Prostate gland (tissue), 2 donors: ENCODE measurements around the gene ANKRD40CL. TPM values are rescaled to one million over a fixed set of nuclear protein-coding genes. Genes with fewer than 3 reads are reported as not detected.

Experiments
- DNase-seq: peaks from one replicate; pipeline ENCODE4 v3.0.0-alpha.2; 2019; ENCODE audit warnings: low spot score
- H3K27ac ChIP-seq, 2 donors: fragments of 200-600 bp; sonication (generic); 2 replicates each; pipeline ENCODE4 v1.5.1; 2017 to 2019
- H3K27me3 ChIP-seq: fragments of 200-600 bp; sonication (generic); replicated peaks from 2 replicates; pipeline ENCODE4 v1.5.1; 2019; ENCODE audit not compliant: insufficient read depth
- H3K36me3 ChIP-seq, 2 donors: fragments of 200-600 bp; sonication (generic); 1 replicate in 1 of 2; 2 replicates in 1 of 2; pipeline versions ENCODE4 v1.5.1 to v1.8.1; 2017 to 2019
- H3K4me1 ChIP-seq: fragments of 200-600 bp; sonication (generic); replicated peaks from 2 replicates; pipeline ENCODE4 v1.5.1; 2019
- H3K4me3 ChIP-seq, 2 donors: fragments of 200-600 bp; sonication (generic); 2 replicates each; pipeline ENCODE4 v1.5.1; 2017 to 2019
- H3K9me3 ChIP-seq: fragments of 200-600 bp; sonication (generic); 2 replicates; pipeline ENCODE4 v1.5.1; 2017
- POLR2A ChIP-seq: fragments of 450-650 bp; IDR thresholded peaks from one replicate; pipeline ENCODE4 v1.6.1; 2016; ENCODE audit warnings: antibody characterized with exemption, mild to moderate bottlenecking
- POLR2AphosphoS5 ChIP-seq: sonication (generic); formaldehyde crosslinking; IDR thresholded peaks from one replicate; pipeline ENCODE4 v1.6.1; 2017; ENCODE audit warnings: antibody characterized with exemption
- WGBS: methylation state at CpG from one replicate; pipeline ENCODE4 v1.1.5; 2018; 5-methylcytosine and 5-hydroxymethylcytosine counted together
- intact Hi-C: fragments of 100-400 bp; cut with DNase I; formaldehyde crosslinking; loops from one replicate; pipeline ENCODE4 v1.14.2; 2022
- total RNA-seq, 2 donors: library from RNA; depleted of rRNA; stranded (reverse); fragments of >200 nt; gene quantifications; one replicate each; pipeline ENCODE4 v1.1.0, GENCODE V29; 2016
- TF ChIP-seq, protein P1 (sequence below), 4 experiments: fragments of 200-600 bp in 2 of 4; fragments of 450-650 bp in 2 of 4; sonication (generic) in 2 of 4; IDR thresholded peaks; 1 replicate in 3 of 4; 2 replicates in 1 of 4; pipeline ENCODE4 v1.5.1; 2016 to 2019; ENCODE audit warnings: antibody characterized with exemption in 4 of 4, mild to moderate bottlenecking in 2 of 4, moderate library complexity in 2 of 4

The ANKRD40CL gene
- total RNA-seq, 2 donors from 2014 or later = not detected

DNA sequence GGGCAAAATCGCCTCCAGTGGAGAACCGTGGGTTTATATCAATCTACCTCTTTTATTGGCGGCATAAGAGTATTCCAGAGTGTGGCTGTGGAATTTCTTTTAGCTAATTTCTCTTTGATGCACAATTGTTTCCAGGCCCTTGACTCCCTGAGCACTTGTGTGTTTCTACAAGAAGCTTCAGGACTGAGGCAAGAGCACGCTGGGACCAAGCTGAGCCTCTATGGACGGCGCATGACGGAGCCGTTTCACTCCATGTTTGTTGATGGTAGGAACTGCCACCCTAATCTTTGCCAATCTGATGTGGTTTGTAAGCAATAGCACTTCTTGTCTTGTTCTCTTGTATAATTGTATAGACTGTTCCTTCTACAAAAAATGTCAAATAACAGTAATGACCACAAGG is 11.2 kb upstream of the ANKRD40CL start:
- 78% methylated on average over 8 of the region's 8 CpGs for WGBS
- Histone ChIP-seq H3K27me3 (no peaks in the 10 kb centered on the region), H3K9me3 (no peaks in the 10 kb centered on the region), H3K36me3 (no peaks in the 10 kb centered on the region), H3K4me3 (no peak overlapping the region), H3K27ac (no peak overlapping the region), H3K4me1 (no peaks in the 10 kb centered on the region)
- DNase-seq = no peak
- TF ChIP-seq POLR2A (no peak), POLR2AphosphoS5 (no peak)
- TF ChIP-seq, protein P1, sequence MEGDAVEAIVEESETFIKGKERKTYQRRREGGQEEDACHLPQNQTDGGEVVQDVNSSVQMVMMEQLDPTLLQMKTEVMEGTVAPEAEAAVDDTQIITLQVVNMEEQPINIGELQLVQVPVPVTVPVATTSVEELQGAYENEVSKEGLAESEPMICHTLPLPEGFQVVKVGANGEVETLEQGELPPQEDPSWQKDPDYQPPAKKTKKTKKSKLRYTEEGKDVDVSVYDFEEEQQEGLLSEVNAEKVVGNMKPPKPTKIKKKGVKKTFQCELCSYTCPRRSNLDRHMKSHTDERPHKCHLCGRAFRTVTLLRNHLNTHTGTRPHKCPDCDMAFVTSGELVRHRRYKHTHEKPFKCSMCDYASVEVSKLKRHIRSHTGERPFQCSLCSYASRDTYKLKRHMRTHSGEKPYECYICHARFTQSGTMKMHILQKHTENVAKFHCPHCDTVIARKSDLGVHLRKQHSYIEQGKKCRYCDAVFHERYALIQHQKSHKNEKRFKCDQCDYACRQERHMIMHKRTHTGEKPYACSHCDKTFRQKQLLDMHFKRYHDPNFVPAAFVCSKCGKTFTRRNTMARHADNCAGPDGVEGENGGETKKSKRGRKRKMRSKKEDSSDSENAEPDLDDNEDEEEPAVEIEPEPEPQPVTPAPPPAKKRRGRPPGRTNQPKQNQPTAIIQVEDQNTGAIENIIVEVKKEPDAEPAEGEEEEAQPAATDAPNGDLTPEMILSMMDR (IDR thresholded peaks at IDR 0.05) = no peak
- intact Hi-C loops = no loop called here

DNA sequence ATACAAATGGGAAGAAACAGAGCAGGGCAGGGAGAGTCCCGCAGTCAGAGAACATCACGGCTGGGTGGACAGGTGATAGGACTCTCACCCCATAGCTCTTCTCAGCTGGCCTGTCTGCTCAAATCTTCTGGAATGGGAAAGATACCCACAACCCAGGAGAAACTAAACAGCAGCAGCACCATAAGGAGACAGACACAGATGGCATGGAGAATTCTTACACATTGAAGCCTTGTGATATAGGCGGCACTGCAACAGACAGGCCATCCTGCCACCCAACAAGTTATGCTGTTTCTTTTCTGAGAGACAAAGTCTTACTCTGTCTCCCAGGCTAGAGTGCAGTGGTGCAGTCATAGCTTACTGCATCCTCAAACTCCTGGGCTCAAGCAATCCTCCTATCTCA is 8.6 kb upstream of the ANKRD40CL start:
- Histone ChIP-seq H3K36me3 (no peaks in the 10 kb centered on the region), H3K4me1 (no peaks in the 10 kb centered on the region), H3K4me3 (no peak overlapping the region), H3K27ac (no peak overlapping the region), H3K27me3 (no peaks in the 10 kb centered on the region), H3K9me3 (no peaks in the 10 kb centered on the region)
- intact Hi-C loops = no loop called here
- TF ChIP-seq, protein P1 (IDR thresholded peaks at IDR 0.05) = no peak
- TF ChIP-seq POLR2AphosphoS5 = no peak
- no peak for TF ChIP-seq POLR2A
- DNase-seq = no peak
- 96% methylated on average over 3 of the region's 3 CpGs for WGBS

DNA sequence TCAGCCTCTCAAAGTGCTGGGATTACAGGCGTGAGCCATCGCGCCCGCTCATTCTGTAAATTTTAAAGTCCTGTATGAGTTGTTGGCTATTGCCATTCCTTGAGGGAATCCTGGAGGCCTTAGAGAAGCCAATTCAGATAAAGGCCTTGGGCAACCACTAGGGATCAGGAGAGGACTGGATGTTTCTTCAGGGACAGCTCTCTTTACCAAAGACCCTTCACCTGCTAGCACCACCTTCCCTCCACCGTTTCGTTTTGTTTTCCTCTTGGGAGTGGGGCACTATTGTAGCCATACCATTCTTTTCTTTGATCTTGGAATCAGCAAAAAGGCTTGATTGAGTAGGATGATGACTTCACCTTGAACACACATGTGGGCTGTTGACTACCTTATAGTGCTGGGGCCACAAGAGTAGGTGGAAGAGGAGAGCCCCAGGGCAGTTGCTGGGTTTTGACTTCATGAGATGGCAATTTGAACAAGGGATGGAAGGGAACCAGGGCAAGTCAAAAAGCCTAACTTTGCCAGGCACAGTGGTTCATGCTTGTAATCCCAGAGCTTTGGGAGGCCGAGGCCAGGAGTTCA is 7.0 kb upstream of the ANKRD40CL start:
- Histone ChIP-seq H3K9me3 (no peaks in the 10 kb centered on the region), H3K27me3 (no peaks in the 10 kb centered on the region), H3K36me3 (no peaks in the 10 kb centered on the region), H3K4me1 (no peaks in the 10 kb centered on the region), H3K27ac (no peak overlapping the region), H3K4me3 (no peak overlapping the region)
- TF ChIP-seq, protein P1 (IDR thresholded peaks at IDR 0.05) = no peak
- no peak for TF ChIP-seq POLR2A
- intact Hi-C loops = no loop called here
- 79% methylated on average over 7 of the region's 7 CpGs for WGBS
- no peak for DNase-seq

DNA sequence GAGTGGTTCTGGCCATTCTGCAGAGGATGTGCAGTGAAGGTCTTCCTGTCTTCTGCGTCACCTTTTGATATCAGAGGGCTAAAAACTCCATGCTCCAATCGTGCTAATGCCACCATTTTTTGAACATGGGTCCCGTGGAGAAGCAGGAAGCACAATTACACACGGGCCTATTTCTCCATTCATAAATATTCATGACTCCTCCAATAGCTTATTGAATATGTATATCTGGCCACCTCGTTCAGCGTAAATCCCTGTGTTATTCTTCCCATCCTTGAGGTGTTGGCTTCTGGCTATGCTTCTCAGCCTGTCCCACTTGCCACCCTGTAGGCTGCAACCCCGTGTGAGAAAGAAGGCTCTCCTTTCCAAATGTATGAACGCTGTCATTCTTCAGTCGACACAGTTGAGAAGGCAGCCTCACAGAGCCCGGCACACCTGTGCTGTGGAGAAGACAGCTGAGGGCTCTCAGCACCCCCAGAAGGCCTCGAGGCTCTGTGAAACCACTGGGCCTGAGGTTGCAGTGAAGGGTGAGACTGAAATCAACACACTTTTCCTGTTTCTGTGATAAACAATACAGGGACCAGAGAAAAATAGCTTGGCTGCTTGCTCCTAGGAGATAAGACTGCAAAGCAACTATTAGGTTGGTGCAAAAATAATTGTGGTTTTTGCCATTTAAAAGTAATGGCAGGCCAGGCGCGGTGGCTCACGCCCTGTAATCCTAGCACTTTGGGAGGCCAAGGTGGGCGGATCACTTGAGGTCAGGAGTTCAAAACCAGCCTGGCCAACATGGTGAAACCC is 4.9 kb upstream of the ANKRD40CL start:
- no peak for TF ChIP-seq POLR2AphosphoS5
- intact Hi-C loops = no loop called here

DNA sequence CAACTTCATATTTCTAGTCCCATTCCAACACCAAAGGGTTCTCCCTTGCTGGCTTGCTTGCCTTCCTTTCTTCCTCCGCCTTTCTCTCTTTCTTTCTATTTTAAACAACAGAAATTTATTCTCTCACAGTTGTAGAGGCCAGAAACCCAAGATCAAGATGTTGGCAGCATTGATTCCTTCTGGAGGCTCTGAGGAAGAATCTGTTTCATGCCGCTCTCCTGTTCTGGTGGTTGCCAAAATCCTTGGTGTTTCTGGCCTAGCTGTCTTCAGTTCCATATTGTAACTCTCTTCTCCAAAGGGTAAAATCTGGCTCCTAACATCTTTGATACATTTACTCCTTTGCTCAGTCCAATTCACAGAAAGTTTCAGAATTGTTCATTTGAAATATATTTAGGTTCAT is 3.0 kb upstream of the ANKRD40CL start:
- no peak overlapping the region for H3K27ac ChIP-seq
- no peaks in the 10 kb centered on the region for H3K9me3 ChIP-seq
- H3K4me1 ChIP-seq = no peaks in the 10 kb centered on the region
- intact Hi-C loops = no loop called here
- no peak overlapping the region for H3K4me3 ChIP-seq
- H3K36me3 ChIP-seq = no peaks in the 10 kb centered on the region
- 83% methylated on average over 2 of the region's 2 CpGs for WGBS
- H3K27me3 ChIP-seq = no peaks in the 10 kb centered on the region
- TF ChIP-seq POLR2A (no peak), POLR2AphosphoS5 (no peak)
- TF ChIP-seq, protein P1 (IDR thresholded peaks at IDR 0.05) = no peak
- no peak for DNase-seq

More for the DNA sequence above, 4.9 kb upstream of the ANKRD40CL start:
- no peaks in the 10 kb centered on the region for H3K27me3 ChIP-seq
- no peak overlapping the region for H3K4me3 ChIP-seq
- no peaks in the 10 kb centered on the region for H3K4me1 ChIP-seq
- DNase-seq = no peak
- no peaks in the 10 kb centered on the region for H3K36me3 ChIP-seq
- H3K9me3 ChIP-seq = no peaks in the 10 kb centered on the region
- no peak overlapping the region for H3K27ac ChIP-seq
- WGBS = 73% methylated on average over 15 of the region's 15 CpGs
